Thoracic aorta (tissue), 2 donors: ENCODE data around the gene TGM2. TPM values are rescaled to one million over a fixed set of nuclear protein-coding genes. Genes with fewer than 3 reads are reported as not detected.
A peak's percentile ranks its signal among the peaks of the same experiment; 100 is the strongest.

Experiments
- ATAC-seq: fragments of 150-250 bp; one replicate; pipeline ENCODE4 v1.8.0; 2017; ENCODE audit warnings: low read depth; ENCODE audit not compliant: insufficient number of reproducible peaks, low FRiP score
- DNase-seq: peaks from one replicate; pipeline ENCODE4 v3.0.0-alpha.2; 2020; ENCODE audit warnings: low spot score
- H3K27ac ChIP-seq, 2 donors: fragments of 200-600 bp; sonication (generic); 1 replicate in 1 of 2; 2 replicates in 1 of 2; pipeline ENCODE4 v1.5.1; 2016; ENCODE audit warnings: mild to moderate bottlenecking in 2 of 2, moderate library complexity in 2 of 2
- H3K27me3 ChIP-seq: fragments of 200-600 bp; sonication (generic); replicated peaks from 2 replicates; pipeline ENCODE4 v1.6.0; 2016; ENCODE audit warnings: mild to moderate bottlenecking; ENCODE audit not compliant: insufficient read depth
- H3K36me3 ChIP-seq: fragments of 200-600 bp; sonication (generic); one replicate; pipeline ENCODE4 v1.5.1; 2016
- H3K4me1 ChIP-seq, 2 donors: fragments of 200-600 bp; sonication (generic); 1 replicate in 1 of 2; 2 replicates in 1 of 2; pipeline versions ENCODE4 v1.5.1 to v1.6.0; 2016; ENCODE audit warnings: low read depth in 2 of 2, mild to moderate bottlenecking in 1 of 2; ENCODE audit not compliant: control insufficient read depth in 1 of 2
- H3K4me3 ChIP-seq: fragments of 200-600 bp; sonication (generic); 2 replicates; pipeline ENCODE4 v1.5.1; 2016; ENCODE audit warnings: mild to moderate bottlenecking
- H3K9me3 ChIP-seq: fragments of 200-600 bp; sonication (generic); 2 replicates; pipeline ENCODE4 v1.5.1; 2016
- CTCF ChIP-seq: fragments of 200-600 bp; sonication (generic); IDR thresholded peaks from one replicate; pipeline ENCODE4 v1.5.1; 2019; ENCODE audit warnings: antibody characterized with exemption
- total RNA-seq, 2 donors: library from RNA; depleted of rRNA; stranded (reverse); fragments of >200 nt; gene quantifications; one replicate each; pipeline versions ENCODE4 v1.1.0 to v1.2.3, GENCODE V29; 2016

TGM2 gene
- total RNA-seq, 2 donors from 2014 or later: 371 to 755 TPM

GRCh38 chr20:38083338-38084048 is 81.6 kb downstream of the TGM2 start:
- peak overlapping the region; percentile 61 to 75 for H3K27ac ChIP-seq
- ATAC-seq (no peak), DNase-seq (no peak)
- H3K4me1 ChIP-seq: peaks cover 10 to 40% of the 10 kb centered on the region in 2 donors
- no peaks in the 10 kb centered on the region for H3K27me3 ChIP-seq
- no peaks in the 10 kb centered on the region for H3K9me3 ChIP-seq
- H3K36me3 ChIP-seq: peaks cover 9% of the 10 kb centered on the region
- peak overlapping the region; percentile 19 for H3K4me3 ChIP-seq
- TF ChIP-seq CTCF: no peak

- Histone ChIP-seq H3K27ac (peak overlapping the region in 1 of 2 donors; percentile 61), H3K4me3 (no peak overlapping the region), H3K9me3 (no peaks in the 10 kb centered on the region), H3K4me1 (peaks cover 10 to 40% of the 10 kb centered on the region in 2 donors), H3K36me3 (peaks cover 4% of the 10 kb centered on the region), H3K27me3 (no peaks in the 10 kb centered on the region)
- no peak for TF ChIP-seq CTCF
- DNase-seq (no peak), ATAC-seq (no peak)
Measured at GRCh38 chr20:38082894-38083293, 82.2 kb downstream of the TGM2 start.

GRCh38 chr20:38081575-38081974 is 83.5 kb downstream of the TGM2 start:
- ATAC-seq: no peak
- Histone ChIP-seq H3K4me1 (peaks cover 11 to 45% of the 10 kb centered on the region in 2 donors), H3K4me3 (no peak overlapping the region)

GRCh38 chr20:38079353-38079752 is 85.7 kb downstream of the TGM2 start:
- no peak for TF ChIP-seq CTCF
- Histone ChIP-seq H3K4me3 (no peak overlapping the region), H3K27me3 (no peaks in the 10 kb centered on the region), H3K27ac (no peak overlapping the region), H3K9me3 (no peaks in the 10 kb centered on the region), H3K4me1 (peaks cover 26 to 49% of the 10 kb centered on the region in 2 donors), H3K36me3 (peaks cover 5% of the 10 kb centered on the region)
- ATAC-seq (no peak), DNase-seq (no peak)

More at GRCh38 chr20:38081575-38081974, 83.5 kb downstream of the TGM2 start:
- TF ChIP-seq CTCF: no peak
- DNase-seq: no peak
- no peaks in the 10 kb centered on the region for H3K9me3 ChIP-seq
- no peak overlapping the region for H3K27ac ChIP-seq
- peaks cover 5% of the 10 kb centered on the region for H3K36me3 ChIP-seq
- H3K27me3 ChIP-seq: no peaks in the 10 kb centered on the region

GRCh38 chr20:38078084-38078483 is 87.0 kb downstream of the TGM2 start:
- no peak overlapping the region for H3K4me3 ChIP-seq
- TF ChIP-seq CTCF: no peak
- H3K27me3 ChIP-seq: no peaks in the 10 kb centered on the region
- ATAC-seq: no peak
- H3K36me3 ChIP-seq: peaks cover 5% of the 10 kb centered on the region
- no peak for DNase-seq
- no peaks in the 10 kb centered on the region for H3K9me3 ChIP-seq
- peak overlapping the region in 1 of 2 donors; percentile 25 for H3K27ac ChIP-seq
- peaks cover 27 to 48% of the 10 kb centered on the region in 2 donors for H3K4me1 ChIP-seq

Other genes with a start within 250 kb of the TGM2 start
- 10 to 100 TPM; 12.2 to 20.1 TPM for gene TTI1, start 131.8 kb downstream of the TGM2 start, total RNA-seq
- 10 to 100 TPM; 22.3 to 77.7 TPM for gene RPRD1B, start 131.5 kb downstream of the TGM2 start, total RNA-seq
- gene KIAA1755, start 95.5 kb upstream of the TGM2 start, total RNA-seq: 10 to 100 TPM; 11.0 to 45.4 TPM
- 1 to 10 TPM in 1 of 2 donors, under 1 TPM in 1; 0.35 to 4.1 TPM for gene BPI, start 138.9 kb upstream of the TGM2 start, total RNA-seq
- gene LBP, start 181.2 kb upstream of the TGM2 start, total RNA-seq: 1 to 10 TPM in 1 of 2 donors, under 1 TPM in 1; 0.54 to 1.7 TPM